ENCODE results near the gene SIPA1L3.
"Not testable (repeated sequence)": the region's sequence is repeated elsewhere in the genome, so short reads cannot be mapped to it uniquely, and the experiment has no call there.

The SIPA1L3 gene

GRCh38 chr19:38028913-38029510 lies 122.0 kb downstream of the SIPA1L3 start:
- ATAC-seq: no peak
- TF ChIP-seq TOX (CRISPR knock-in tag; IDR thresholded peaks at IDR 0.05; ENCODE audit: borderline replicate concordance) (no peak), ESRRG (CRISPR knock-in tag; IDR thresholded peaks at IDR 0.05) (no peak), SNAI2 (CRISPR knock-in tag; IDR thresholded peaks at IDR 0.05) (no peak), ZNF8 (CRISPR knock-in tag; IDR thresholded peaks at IDR 0.05) (no peak), POU6F1 (CRISPR knock-in tag; IDR thresholded peaks at IDR 0.05; ENCODE audit: borderline replicate concordance, low read depth) (no peak), GLIS3 (CRISPR knock-in tag; IDR thresholded peaks at IDR 0.05) (no peak), ZC3H10 (CRISPR knock-in tag; IDR thresholded peaks at IDR 0.05) (no peak), ISL1 (CRISPR knock-in tag; IDR thresholded peaks at IDR 0.05) (no peak), TSHZ2 (CRISPR knock-in tag; IDR thresholded peaks at IDR 0.05) (no peak), CREB5 (CRISPR knock-in tag; IDR thresholded peaks at IDR 0.05; ENCODE audit: low read depth) (no peak), ZNF70 (CRISPR knock-in tag; IDR thresholded peaks at IDR 0.05) (no peak), ARNTL (CRISPR knock-in tag; IDR thresholded peaks at IDR 0.05; ENCODE audit: borderline replicate concordance, low read depth) (no peak), BACH2 (CRISPR knock-in tag; IDR thresholded peaks at IDR 0.05; ENCODE audit: borderline replicate concordance) (no peak), PATZ1 (CRISPR knock-in tag; IDR thresholded peaks at IDR 0.05; ENCODE audit: borderline replicate concordance) (no peak)
- TF ChIP-seq, protein P1, sequence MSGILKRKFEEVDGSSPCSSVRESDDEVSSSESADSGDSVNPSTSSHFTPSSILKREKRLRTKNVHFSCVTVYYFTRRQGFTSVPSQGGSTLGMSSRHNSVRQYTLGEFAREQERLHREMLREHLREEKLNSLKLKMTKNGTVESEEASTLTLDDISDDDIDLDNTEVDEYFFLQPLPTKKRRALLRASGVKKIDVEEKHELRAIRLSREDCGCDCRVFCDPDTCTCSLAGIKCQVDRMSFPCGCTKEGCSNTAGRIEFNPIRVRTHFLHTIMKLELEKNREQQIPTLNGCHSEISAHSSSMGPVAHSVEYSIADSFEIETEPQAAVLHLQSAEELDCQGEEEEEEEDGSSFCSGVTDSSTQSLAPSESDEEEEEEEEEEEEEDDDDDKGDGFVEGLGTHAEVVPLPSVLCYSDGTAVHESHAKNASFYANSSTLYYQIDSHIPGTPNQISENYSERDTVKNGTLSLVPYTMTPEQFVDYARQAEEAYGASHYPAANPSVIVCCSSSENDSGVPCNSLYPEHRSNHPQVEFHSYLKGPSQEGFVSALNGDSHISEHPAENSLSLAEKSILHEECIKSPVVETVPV (CRISPR knock-in tag; IDR thresholded peaks at IDR 0.05): no peak

DNA sequence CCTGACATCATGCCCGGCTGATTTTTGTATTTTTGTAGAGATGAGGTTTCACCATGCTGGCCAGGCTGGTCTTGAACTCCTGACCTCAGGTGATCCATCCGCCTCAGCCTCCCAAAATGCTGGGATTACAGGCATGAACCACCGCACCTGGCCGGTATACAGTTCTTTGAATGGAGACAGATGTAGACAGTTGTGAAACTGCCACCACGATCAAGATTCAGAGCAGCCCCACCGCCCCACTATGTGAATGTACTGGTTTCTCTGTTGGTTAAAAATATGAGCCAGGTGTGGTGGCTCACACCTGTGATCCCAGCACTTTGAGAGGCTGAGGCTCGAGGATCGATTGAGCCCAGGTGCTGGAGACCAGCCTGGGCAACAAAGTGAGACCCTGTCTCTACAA lies 123.0 kb downstream of the SIPA1L3 start:
- ATAC-seq: not testable (repeated sequence)

- ATAC-seq: no peak
- no peak for TF ChIP-seq GLIS3 (CRISPR knock-in tag; IDR thresholded peaks at IDR 0.05)
- TF ChIP-seq POU6F1 (CRISPR knock-in tag; IDR thresholded peaks at IDR 0.05; ENCODE audit: borderline replicate concordance, low read depth): no peak
- no peak for TF ChIP-seq CREB5 (CRISPR knock-in tag; IDR thresholded peaks at IDR 0.05; ENCODE audit: low read depth)
- no peak for TF ChIP-seq ZNF70 (CRISPR knock-in tag; IDR thresholded peaks at IDR 0.05)
Observed at GRCh38 chr19:38030686-38031422, 123.8 kb downstream of the SIPA1L3 start.
